ENCODE measurements around the gene RASD2.

Gene RASD2

DNA sequence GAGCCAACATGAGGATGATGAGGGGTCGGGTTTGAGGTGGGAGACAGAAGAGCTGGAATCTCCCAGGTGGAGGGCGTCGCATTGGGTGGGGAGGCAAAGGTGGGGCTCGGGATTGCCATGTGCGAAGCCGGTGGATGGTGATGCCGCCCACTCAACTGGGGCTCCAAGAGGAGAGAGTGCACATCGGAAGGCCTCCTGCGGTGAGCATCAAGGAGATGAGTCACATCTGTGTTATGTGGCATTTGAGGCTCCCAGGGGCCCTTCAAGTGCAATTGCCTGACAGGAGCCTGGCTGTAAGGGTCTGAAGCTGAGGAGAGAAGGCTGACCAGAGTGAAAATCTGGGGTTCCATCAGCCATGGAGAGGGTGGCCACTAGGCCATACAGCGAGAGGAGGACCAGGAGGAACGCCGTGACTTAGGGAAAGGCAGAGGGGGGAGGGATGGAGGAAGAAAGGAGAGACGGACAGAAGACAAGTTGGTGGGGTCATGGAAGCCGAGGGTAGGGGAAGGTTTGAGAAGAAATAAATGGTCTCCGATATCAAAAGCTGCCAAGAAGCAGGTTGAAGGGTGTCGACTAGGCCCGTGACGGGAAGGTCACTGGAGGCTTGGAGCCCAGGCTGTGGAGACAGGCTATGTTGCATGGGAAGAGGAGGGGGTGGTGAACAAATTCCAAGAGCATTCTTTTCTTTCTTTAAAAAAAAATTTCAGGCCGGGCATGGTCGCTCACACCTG, 21.3 kb downstream of the RASD2 start:
- no peak for DNase-seq

DNA sequence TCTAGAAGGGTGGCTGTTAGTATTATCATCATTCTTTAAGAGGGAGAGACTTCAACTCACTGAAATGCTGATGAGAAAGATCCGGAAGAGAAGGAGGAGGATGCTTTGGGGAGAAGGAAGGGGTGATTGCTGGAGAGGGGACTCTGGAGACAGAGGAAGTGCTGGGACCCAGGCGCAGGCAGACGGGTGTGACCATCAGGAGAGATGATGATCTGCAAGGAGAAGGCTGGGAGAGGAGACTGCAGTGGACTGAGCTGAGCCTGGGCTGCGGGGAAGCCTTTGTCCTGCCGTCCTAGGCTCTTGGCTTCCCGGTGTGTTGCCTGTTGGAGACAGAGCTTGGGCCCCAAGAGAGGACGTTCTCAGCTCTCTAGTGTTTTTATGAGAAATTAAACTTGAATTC, 22.6 kb downstream of the RASD2 start:
- DNase-seq = no peak

DNA sequence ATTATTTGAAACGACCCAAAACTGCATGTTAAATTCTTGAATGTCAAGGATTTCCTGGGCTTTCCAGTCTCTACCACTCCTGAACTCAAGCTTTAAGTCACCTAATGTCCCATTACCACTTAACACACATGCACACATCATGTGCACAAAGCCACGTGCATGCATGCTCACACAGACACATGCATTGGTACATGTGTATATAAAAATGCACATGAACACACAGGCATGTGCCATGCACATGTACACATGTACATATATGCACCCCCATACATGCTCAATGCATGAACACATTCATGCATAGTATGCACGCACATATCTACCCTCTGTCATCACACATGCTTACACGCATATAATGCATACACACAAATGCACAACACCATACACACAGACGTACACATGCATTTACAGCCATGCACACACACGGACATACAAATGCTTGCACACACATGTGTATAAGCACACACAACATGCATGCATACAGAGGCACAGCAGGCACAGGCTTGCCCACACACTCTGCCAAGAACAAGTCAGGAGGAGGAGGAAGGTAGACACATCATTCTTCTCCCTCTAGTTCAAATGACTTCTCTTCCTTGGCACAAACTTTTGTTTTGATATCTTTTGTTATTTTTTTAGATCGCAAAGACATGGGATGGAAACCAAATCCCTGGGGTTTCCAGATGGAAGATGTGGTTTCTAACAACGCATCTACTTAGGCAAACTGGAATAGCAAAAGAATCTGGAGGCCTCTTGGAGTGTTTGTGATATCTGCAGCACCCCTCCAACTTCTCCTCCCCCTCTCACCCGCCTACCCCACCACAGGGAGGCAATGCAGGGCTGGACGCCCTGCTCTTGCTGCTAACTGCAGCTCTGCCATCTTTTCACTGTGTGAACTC, 24.6 kb downstream of the RASD2 start:
- DNase-seq = no peak

DNA sequence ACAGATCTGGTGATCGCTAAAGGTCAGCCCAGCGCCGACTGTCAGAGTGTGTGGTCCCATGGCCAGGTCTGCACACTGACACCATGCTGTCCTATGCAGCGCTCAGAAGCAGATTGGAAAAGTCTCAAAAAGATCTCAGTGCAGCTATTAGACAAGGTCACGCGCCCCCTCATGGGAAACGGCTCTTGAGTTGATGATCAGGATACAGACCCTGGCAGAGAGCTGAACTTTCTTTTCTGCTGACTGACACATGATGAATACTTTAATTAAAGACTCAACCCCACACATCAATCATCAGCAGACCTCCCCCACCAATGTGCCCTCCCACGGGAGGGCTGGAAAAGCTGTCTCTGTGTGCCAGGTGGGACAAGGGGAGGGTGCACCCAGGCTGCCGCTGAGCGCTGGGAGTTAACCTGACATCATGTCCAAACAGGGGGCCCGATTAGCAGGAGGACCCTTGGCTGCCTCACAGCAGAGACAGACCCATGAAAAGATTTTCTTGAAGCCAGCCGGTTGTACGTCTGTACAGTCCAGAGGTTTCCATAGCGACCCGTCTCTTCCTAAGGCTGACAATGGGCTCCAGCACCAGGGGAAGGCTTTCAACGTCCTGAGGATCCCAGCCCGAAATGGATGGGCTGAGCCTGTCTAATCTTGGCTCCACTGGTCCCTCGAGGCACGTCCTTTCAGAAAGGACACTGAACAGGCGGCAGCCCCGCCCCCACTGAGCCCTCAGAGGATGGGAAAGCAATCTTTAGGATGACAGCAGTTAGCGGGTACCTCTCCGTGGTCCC, 26.9 kb downstream of the RASD2 start:
- DNase-seq = no peak

DNA sequence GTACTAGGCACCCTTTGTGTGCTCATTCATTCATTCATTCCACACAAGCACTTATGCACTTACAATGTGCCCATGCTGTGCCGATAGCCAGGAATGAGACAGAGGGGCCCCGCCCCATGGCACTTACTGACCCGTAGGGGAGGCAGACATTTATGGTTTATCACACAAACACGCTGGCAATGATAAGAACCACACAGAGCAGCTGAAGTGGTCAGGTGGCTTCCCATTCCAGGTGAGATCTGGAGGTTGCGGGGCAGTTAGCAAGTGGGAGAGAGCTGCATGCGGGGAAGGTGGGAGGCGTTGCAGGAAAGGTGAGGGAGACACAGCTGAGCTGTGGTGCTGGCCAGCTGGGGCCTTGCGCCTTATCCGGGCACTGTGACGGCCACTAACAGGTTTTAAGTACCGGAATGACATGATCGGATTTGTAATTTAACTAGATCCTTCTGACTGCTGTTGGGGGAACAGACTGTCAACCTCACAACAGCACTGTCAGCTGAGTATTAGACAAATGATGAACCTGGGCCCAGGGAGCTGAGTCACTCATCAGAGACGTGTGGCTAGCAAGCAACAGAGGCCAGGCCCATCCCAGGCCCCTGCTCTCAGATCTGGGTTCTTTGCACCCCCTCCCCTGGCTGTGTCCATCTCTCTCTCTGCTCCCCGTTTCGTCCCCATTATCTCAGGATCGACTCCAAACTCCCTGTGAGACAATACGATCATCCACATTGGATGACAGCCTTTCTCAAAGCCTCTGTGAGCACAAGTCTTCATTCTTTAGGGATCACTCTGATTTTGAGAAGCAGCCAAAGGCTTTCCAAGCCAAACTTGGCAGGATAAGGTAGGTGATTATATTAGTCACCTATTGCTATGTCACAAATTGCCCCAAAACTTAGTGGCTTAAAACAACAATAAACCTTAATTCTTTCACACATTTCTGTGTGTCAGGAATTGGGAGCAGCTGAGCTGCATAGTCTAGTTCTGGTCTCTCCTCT, 28.4 kb downstream of the RASD2 start:
- DNase-seq = no peak

DNA sequence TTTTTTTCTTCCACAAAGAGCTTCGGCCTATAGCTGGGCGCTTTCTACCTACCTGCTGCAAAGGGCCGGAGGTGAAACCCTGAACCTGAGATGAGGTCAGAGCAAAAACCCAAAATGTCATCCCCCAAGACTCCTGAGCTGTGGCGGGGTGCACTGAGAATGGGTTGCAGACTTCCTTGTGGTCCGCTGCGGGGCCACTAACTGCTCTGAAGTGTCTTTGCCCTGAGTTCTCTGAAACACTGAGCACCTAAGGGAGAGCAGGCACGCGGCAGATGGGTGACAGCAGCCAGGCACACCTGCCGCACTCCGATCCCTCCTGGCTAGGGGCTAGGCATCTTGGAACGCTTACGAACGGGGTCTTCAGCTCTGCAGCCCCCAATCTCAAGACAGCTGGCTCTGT, 29.3 kb downstream of the RASD2 start:
- no peak for DNase-seq

DNA sequence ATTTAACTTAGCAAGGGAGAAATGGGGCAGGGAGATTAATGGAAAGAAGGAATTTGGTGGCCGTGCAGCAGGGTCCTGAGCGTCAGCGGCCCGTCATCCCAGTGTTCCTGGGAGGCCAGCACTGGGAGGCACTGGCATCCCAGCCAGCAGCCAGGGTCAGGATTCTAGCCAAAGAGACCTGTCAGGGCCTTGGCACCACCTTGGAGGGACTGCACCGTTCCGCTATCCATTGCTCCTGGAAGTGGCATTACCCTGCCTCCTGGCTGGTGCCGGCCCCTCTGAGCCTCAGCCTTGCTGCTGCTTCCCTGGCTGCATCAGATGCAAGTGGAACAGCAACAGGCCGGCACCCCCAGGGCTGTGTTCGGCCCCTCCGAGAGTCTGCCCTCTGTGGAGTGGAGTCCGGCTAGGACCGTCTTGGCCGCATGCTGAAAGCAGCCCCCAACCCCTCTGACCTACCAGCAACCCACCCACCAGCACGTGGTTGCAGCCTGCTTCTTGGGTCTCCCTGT, 30.1 kb downstream of the RASD2 start:
- no peak for DNase-seq

DNA sequence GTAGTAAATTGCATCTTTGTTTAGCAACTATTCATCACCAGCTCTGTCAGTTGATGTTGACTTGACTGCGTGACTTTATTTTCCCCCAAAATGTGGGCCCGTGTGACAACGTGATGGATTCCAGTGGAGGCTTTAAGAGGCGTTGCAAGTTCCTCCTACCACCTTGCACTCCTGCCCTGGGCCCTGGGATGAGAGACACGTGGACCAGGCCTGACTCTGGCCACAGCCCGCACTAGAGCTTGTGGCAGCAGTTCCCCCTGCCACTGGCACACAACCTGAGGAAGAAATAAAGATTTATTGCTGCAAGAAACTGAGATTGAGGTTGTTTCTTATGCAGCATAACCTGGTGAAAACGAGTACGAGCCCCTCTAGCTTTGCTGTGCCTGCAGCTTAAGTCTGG, 31.9 kb downstream of the RASD2 start:
- no peak for DNase-seq

DNA sequence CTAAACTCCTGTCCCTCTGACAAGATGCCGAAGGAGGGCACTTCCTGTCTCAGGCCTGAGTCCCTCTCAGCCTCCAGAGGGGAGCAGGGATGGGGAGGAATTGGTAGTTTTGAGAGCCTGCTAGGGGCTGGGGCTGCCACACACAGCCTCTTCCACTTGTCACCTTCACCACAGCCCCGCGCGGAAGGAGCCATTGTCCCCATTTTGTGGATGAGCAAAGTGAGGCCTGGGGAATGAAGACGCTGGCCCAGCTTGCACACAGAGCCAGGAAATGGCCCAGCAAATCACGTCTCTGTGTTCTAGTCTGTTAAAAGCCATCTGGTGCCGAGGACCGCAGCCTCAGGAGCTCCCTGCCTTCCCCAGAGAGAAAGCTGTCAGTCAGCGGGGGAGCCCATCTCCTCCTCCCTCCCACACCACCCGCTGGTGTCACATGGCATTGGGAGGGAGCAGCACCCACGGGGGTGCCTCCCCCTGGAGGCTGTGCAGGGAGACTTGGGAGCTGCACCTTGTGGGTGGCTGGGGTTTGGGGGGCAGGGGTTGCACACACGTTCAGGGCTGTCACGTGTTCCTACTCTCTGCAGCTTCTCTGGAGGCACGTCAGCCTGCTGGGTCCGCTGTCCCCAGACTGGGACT, 34.6 kb downstream of the RASD2 start:
- DNase-seq = no peak

DNA sequence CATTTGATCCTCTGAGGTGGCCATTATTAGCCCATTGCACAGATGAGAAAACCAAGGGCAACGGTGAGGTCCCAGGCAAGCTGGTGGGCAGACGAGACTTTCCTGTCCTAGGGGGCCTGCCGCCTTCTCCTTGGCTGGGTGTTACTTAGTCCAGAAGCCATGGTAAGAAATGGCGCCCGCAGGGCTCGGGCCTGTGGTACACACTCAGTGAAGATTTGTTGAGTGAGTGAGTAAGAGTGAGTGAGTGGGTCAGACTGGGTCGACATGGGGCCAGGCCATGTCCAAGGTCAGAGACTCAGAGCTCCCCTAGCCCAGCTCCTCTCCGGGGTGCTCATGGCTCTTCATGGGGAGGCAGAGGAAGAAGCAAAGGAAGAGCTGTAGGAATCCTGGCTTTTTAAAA, 36.0 kb downstream of the RASD2 start:
- no peak for DNase-seq

DNA sequence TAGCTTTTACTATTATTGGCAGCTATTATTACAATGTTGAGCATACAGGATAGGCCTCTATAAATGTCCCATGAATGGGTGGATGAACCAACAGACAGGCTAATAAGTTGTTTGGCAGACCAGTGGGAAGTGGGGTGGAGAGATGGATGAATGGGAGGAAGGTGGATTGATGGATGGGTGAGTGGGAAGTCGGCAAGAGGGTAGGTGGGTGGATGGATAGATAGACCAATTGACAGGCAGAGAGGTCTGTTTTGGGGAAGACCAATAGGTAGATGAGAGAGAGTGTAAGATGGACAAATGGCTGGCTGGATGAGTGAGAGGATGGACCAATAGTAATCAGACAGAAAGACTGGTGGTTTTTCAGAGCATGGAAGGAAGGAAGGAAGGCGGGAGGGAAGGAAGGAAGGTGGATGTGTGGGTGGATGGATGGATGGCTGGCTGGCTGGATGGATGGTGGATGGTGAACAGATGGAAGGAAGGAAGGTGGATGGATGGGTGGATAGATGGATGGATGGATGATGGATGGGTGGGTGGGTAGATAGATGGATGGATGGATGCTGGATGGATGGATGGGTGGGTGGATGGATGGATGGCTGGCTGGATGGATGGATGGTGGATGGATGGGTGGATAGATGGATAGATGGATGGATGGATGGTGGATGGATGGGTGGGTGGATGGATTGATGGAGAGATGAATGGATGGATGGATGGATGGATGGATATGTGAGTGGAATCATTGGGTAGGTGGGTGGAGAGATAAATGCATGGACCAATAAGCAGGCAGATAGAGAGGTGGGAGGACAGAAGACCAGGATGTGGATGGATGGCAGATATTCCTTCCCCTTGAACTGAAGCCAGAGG, 37.4 kb downstream of the RASD2 start:
- DNase-seq = no peak

DNA sequence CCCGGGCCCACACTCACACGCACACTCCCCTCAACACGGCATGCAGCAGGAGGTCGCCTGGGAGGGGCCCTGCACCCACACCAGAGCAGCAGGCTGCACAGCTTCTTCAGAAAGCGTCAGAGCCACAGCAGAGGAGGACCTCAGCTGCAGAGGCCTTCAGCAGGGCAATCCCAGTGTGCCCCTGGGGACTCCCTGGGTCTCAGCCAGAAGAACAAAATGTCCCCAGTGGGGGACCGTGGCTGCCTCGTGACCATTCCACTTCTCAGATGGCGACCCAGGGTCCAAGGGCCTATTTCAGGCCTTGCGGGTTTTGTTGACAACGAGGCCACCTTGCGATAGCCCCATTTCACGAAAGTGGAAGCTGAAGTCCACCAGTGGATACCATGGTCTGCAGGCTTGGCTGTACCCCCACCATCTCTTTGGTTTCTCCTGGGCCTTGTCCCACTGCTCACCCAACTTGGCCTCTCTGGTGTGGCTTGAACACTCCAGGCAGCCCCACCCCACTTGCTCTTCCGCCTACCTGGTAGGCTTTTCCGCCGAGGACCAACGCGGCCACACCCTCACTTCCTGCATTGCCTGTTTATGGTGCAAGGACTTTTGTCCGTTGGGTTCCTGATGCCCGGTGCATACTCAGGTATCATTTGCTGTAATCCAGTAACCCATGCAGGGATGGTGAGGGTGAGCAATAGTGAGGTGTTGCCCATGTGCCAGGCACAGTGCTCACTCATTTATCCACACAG, 38.4 kb downstream of the RASD2 start:
- no peak for DNase-seq

DNA sequence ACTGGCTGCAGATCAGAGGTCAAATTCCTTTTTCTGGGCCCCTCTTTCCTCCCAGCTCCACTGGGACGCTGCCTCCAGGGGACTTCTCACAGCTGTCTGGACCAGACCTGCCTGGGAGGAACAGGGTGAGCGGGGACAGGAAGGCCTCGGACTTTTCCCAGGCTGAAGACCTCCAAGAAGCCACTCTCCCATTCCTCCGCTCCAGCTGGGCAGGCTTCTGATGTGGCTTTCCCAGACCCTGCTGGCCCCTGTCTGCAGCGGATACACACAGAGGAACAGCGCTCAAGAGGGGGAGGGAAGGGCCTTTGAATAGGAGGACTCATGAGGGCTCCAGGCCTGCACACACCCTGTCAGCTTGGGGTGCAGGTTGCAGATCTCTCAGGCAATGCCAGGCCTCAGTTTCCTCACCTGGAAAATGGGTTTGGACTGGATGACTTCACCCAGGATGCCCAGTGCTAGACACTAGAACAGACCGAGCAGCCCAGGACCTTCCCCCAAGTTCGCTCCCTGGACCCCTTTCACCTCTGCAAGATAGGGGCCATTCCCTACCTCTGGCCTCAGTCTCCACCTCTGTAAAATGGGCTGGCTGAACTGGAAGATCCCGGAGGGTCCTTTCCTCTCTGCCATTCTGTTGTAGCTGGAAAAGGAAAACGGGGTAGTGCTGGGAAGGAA, 39.9 kb downstream of the RASD2 start:
- no peak for DNase-seq

DNA sequence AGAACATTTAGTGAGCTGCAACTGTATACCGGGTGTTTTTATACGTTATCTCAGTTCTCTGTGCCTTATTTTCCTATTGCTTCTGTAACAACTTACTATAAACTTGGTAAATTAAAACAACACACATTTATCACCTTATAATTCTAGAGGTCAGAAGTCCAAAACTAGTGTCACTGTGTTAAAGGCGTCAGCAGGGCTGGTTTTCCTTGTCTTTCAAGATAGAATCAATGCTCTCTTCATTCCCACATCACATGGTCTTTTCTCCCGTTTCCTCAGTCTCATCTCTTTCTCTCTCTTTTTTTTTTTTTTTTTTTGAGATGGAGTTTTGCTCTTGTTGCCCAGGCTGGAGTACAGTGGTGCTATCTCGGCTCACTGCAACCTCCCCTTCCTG, 40.4 kb downstream of the RASD2 start:
- no peak for DNase-seq

DNA sequence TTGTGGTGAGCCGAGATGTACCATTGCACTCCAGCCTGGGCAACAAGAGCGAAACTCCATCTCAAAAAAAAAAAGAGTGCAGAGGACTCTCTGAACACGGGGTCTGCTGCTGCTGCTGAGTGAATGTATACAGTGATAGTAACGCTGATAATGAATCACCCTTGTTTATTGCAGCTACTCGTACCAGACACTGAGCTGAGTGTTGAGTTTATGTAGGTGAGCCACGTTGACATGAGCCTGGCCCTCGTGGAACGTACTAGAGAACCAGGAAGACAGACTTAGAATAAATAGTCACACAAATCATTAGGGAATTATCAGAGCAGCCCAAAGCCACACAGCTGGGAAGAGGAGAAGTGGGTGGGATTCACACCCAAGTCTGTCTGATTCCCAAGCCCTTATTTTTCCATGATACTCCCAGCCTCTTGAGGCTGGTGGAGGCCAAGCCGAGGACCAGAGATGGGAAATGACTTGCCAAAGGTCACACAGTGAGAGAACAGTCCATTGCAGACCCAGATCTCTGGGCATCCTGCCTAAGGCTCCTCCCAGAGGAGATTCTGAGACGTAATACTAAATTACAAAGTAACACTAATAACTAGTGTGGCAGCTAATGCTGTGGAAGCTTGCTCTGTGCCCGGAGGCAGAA, 41.7 kb downstream of the RASD2 start:
- no peak for DNase-seq

DNA sequence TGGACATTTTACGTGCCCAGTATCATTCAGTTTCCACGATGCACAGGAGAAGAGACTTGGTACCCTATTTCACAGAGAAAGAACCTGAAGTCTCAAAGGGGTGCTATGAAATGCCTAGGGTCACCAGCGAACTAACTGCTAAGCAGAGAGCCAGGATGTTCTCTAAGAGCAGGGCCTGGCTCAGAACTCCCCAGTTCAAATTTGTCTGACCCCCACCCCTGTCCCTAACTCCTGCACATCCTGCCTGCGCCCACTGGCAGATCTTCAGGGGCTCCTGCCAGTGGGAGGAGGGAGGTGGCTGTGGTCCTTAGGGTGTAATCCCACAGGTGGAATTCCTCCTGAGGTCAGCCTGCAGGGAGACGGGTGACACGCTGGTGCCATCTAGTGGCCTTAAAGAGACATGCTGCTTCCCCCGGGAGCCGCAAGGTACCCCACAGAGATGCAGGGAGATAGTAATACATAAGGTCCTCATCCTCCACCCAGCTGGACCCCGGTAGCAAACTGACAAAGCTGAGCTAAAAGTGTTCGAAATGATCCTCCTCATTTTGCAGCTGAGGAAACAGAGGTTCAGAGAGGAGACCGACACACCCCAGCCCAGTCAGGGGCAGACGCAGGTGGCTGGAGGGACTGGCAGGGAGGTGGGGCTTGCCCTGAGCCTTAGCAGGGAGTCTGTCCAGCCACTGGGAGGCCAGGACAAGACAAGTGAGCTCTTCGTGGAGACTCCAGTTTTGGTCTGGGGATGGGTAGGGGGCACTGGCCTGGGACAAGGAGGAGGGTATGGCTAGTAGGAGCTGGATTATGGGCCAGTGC, 42.4 kb downstream of the RASD2 start:
- no peak for DNase-seq

DNA sequence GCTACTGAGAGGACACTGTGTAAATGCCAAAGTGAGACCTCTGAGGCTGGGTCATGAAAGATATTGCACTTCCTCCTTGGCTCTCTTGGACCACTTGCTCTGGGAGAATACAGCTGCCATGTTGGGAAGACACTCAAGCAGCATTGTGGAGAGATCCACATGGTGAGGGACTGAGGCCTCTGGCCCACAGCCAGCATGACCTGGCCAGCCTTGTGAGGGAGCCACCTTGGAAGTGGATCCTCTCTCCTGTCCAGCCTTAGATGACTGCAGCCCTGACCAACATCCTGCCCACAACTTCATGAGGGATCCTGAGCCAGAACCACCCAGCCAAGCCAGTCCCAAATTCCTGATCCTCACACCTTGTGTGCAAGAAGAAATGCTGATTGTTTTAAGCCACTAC, 46.1 kb downstream of the RASD2 start:
- DNase-seq = no peak

DNA sequence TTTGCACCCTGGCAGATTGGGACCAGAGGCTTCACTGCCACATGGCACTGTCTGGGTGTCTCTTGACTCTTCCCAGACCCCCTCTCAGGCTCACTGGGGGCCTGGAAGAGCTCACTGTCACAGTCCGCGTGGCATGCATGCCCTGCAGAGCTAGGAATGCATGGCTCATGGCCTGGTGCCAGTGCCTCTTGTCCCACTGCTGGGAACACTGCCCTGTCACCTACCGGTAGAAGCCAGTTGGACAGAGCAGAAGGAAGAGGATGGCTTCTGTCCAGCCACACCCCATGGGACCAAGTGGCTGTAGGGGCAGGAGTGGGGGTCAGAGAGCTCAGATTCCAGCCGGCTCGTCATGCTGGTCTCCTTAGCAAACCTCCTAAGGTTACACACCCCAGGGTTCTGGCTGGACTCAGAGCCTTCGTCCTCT, 46.8 kb downstream of the RASD2 start:
- no peak for DNase-seq
